ENCODE data around the gene RND1. TPM values are rescaled to one million over a fixed set of nuclear protein-coding genes. Genes with fewer than 3 reads are reported as not detected.

Gene RND1
- total and polyA plus RNA-seq, 2 of the 13 experiments (the other 11 are each of a cell fraction or from before 2014, with no cell fraction given), result 1.8 to 1.9 TPM

GRCh38 chr12:48883305-48884161 lies 17.9 kb upstream of the RND1 start (continued):
- TF ChIP-seq NAIF1 (CRISPR knock-in tag; IDR thresholded peaks at IDR 0.05; ENCODE audit: borderline replicate concordance), result no peak
- no peak for TF ChIP-seq GATA4 (IDR thresholded peaks at IDR 0.05; ENCODE audit: borderline replicate concordance, low read depth)
- TF ChIP-seq RBFOX2 (IDR thresholded peaks at IDR 0.05; ENCODE audit: low read depth, low read length), result no peak
- TF ChIP-seq KLF11 (CRISPR knock-in tag; IDR thresholded peaks at IDR 0.05), result no peak
- no peak for TF ChIP-seq ZNF205 (CRISPR knock-in tag; IDR thresholded peaks at IDR 0.05)
- no peak for TF ChIP-seq RNF2 (conservative IDR thresholded peaks at IDR 0.05; ENCODE audit: low read depth)
- no peak for TF ChIP-seq NRL (CRISPR knock-in tag; IDR thresholded peaks at IDR 0.05; ENCODE audit: borderline replicate concordance)
- TF ChIP-seq, protein P1, sequence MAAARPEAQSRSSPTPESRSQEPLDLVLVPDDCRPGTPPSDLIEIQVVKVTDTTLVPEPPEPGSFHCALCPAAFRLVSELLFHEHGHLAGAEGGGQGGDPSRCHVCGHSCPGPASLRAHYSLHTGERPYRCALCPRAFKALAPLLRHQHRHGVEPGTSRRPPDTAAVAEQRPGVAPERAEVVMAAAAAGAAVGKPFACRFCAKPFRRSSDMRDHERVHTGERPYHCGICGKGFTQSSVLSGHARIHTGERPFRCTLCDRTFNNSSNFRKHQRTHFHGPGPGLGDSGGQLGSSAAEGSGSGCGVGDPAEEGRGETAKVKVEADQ (CRISPR knock-in tag; IDR thresholded peaks at IDR 0.05; ENCODE audit: borderline replicate concordance), result 0 out of 2 replicates have a peak, but pooled peaks have one; percentile 44
- TF ChIP-seq, protein P2, sequence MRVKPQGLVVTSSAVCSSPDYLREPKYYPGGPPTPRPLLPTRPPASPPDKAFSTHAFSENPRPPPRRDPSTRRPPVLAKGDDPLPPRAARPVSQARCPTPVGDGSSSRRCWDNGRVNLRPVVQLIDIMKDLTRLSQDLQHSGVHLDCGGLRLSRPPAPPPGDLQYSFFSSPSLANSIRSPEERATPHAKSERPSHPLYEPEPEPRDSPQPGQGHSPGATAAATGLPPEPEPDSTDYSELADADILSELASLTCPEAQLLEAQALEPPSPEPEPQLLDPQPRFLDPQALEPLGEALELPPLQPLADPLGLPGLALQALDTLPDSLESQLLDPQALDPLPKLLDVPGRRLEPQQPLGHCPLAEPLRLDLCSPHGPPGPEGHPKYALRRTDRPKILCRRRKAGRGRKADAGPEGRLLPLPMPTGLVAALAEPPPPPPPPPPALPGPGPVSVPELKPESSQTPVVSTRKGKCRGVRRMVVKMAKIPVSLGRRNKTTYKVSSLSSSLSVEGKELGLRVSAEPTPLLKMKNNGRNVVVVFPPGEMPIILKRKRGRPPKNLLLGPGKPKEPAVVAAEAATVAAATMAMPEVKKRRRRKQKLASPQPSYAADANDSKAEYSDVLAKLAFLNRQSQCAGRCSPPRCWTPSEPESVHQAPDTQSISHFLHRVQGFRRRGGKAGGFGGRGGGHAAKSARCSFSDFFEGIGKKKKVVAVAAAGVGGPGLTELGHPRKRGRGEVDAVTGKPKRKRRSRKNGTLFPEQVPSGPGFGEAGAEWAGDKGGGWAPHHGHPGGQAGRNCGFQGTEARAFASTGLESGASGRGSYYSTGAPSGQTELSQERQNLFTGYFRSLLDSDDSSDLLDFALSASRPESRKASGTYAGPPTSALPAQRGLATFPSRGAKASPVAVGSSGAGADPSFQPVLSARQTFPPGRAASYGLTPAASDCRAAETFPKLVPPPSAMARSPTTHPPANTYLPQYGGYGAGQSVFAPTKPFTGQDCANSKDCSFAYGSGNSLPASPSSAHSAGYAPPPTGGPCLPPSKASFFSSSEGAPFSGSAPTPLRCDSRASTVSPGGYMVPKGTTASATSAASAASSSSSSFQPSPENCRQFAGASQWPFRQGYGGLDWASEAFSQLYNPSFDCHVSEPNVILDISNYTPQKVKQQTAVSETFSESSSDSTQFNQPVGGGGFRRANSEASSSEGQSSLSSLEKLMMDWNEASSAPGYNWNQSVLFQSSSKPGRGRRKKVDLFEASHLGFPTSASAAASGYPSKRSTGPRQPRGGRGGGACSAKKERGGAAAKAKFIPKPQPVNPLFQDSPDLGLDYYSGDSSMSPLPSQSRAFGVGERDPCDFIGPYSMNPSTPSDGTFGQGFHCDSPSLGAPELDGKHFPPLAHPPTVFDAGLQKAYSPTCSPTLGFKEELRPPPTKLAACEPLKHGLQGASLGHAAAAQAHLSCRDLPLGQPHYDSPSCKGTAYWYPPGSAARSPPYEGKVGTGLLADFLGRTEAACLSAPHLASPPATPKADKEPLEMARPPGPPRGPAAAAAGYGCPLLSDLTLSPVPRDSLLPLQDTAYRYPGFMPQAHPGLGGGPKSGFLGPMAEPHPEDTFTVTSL (CRISPR knock-in tag; IDR thresholded peaks at IDR 0.05; ENCODE audit: borderline replicate concordance), result peak; percentile 45; the same call in 1 of the 2 replicates
- TF ChIP-seq BCLAF1 (IDR thresholded peaks at IDR 0.05), result no peak
- TF ChIP-seq RFX5 (IDR thresholded peaks at IDR 0.05; ENCODE audit: low read depth, low read length), result no peak
- TF ChIP-seq HNRNPLL (IDR thresholded peaks at IDR 0.05; ENCODE audit: low read depth, low read length, poor library complexity, severe bottlenecking), result no peak
- peak; percentile 19 for TF ChIP-seq YY1 (IDR thresholded peaks at IDR 0.05; ENCODE audit: insufficient read depth, insufficient replicate concordance, low read depth, low read length)
- no peak for TF ChIP-seq ZSCAN22 (CRISPR knock-in tag; IDR thresholded peaks at IDR 0.05)
- no peak for TF ChIP-seq ZBTB39 (CRISPR knock-in tag; IDR thresholded peaks at IDR 0.05)
- no peak for TF ChIP-seq BATF2 (CRISPR knock-in tag; IDR thresholded peaks at IDR 0.05)

All from HepG2 (cell line).